Prostate gland (tissue), 2 donors: ENCODE measurements around the gene ADH7.

Experiments used
- CTCF ChIP-seq, 4 experiments: fragments of 200-600 bp in 2 of 4; fragments of 450-650 bp in 2 of 4; sonication (generic) in 2 of 4; IDR thresholded peaks; 1 replicate in 3 of 4; 2 replicates in 1 of 4; pipeline ENCODE4 v1.5.1; 2016 to 2019; ENCODE audit warnings: antibody characterized with exemption in 4 of 4, mild to moderate bottlenecking in 2 of 4, moderate library complexity in 2 of 4
- POLR2A ChIP-seq: fragments of 450-650 bp; IDR thresholded peaks from one replicate; pipeline ENCODE4 v1.6.1; 2016; ENCODE audit warnings: antibody characterized with exemption, mild to moderate bottlenecking

GRCh38 chr4:99468889-99469288, 33.7 kb upstream of the ADH7 start:
- TF ChIP-seq CTCF (IDR thresholded peaks at IDR 0.05) (no peak), POLR2A (no peak)
